GM12891 (cell line): Measurements from ENCODE around the gene PCDHGC3.

ENCODE experiments used
- DNase-seq: peaks from one replicate; pipeline ENCODE4 v3.0.0; 2011; ENCODE audit warnings: low spot score; ENCODE audit not compliant: insufficient read length
- FAIRE-seq: peaks from 2 replicates; lab custom pipeline; 2011; peaks lifted over from hg19 to GRCh38; lab: Jason Lieb, UNC
- PAX5 ChIP-seq: IDR thresholded peaks from 2 replicates; pipeline ENCODE4 v1.6.1; 2011; ENCODE audit warnings: low read length, moderate library complexity, mild to moderate bottlenecking; ENCODE audit not compliant: insufficient read depth, severe bottlenecking
- POLR2A ChIP-seq: IDR thresholded peaks from 2 replicates; pipeline ENCODE4 v1.6.1; 2011; ENCODE audit warnings: low read depth, low read length, control low read depth
- POLR2AphosphoS5 ChIP-seq: IDR thresholded peaks from 2 replicates; pipeline ENCODE4 v1.6.1; 2011; ENCODE audit warnings: low read depth, low read length, control low read depth
- POU2F2 ChIP-seq: IDR thresholded peaks from 2 replicates; pipeline ENCODE4 v1.6.1; 2011; ENCODE audit warnings: low read depth, mild to moderate bottlenecking, control low read depth, low read length, moderate library complexity
- SPI1 ChIP-seq: IDR thresholded peaks from 2 replicates; pipeline ENCODE4 v1.6.1; 2011; ENCODE audit warnings: low read depth, low read length, control low read depth
- TAF1 ChIP-seq: IDR thresholded peaks from 2 replicates; pipeline ENCODE4 v1.6.1; 2011; ENCODE audit warnings: low read depth, low read length, control low read depth

PCDHGC3 gene

DNA sequence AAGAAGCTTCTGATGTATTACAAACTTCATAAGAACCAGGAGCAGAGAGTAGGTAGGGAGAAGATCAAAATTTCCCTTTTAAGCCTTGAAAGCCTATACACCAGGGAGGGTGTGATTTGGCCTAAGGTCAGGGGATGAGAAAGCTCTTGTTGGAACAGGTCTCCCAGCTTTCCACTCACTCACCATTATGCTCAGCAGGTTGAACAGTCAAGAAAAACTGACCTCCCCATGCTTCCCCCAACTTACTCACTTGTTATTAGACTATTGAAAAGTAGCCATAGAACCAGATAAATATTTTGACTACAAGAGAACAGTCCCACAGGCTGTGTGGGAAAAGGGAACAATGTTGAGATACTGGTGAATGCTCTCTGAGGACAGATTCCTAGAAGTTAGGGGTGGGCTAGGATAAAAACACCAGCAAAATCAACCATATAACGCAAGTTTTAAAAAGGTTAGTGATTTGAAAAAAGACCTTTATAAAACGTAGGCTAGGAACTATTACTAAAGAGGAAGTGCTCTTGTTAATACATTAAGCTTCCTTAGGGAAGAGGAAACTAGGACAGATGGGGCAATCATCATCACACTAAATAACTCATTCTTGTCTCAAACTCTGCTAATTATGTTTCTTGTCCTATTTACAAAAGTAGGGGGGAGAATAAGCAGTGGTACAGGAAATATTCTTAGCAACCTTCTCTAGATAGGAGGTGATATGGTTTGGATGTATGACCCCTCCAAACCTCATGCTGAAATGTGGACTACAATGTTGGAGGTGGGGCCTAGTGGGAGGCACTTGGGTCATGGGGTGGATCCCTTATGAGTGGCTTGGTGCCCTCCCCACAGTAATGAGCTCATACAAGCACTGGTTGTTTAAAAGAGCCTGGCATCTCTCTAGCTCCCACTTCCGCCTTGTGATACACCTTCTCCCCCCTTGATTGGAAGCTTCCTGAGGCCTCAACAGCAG lies 44.1 kb downstream of the PCDHGC3 start:
- DNase-seq: no peak
- no peak for FAIRE-seq
- TF ChIP-seq SPI1 (peak; percentile 9; the same call in 1 of the 2 replicates), PAX5 (no peak)

DNA sequence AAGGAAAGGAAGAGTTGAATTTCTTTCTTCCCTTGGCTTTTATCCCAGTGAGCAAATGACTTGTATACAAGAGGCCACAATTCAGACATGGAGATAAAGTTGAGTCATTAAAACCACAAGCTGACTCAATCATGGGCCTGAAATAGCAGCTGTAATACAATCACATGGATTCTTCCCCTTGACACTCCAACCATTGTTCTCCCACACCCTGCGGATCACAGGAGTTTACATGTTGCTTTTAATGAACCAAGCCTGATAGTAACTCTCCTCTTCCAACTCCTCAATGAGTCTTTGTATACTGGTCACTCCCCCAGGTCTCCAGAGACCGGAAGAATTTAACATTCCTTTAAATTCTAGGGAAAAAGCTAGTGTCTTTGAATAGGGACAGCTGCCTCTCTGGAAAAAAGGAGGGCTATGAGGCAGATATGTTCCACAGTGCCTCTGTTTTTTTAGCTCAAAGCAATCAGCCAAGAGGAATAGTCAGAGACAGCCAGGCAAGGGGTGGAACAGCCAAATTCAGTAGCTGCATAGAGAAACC lies 45.5 kb downstream of the PCDHGC3 start:
- FAIRE-seq (no peak), DNase-seq (no peak)
- TF ChIP-seq PAX5: no peak

DNA sequence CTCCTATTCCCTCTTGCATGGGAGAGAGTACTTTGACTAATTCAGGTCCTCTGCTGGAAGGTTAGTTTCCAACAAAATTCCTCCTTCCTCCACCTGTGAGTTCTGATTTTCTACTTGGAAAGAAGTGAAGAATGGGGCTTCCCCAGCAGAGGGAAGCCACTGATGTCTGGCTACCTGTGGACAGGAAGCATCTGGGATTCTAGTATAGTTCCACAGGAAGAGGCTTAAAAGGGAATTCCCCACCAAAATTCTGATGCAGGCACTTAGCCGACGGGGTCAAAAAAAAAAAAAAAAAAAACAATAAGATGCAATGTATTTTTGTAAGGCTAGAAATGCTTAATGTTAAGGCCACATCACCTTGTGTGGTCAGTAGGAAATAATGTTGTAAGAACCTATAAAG lies 46.5 kb downstream of the PCDHGC3 start:
- TF ChIP-seq POU2F2 (no peak), POLR2AphosphoS5 (no peak), SPI1 (no peak), TAF1 (no peak), PAX5 (no peak), POLR2A (no peak)
- no peak for DNase-seq
- FAIRE-seq: no peak

DNA sequence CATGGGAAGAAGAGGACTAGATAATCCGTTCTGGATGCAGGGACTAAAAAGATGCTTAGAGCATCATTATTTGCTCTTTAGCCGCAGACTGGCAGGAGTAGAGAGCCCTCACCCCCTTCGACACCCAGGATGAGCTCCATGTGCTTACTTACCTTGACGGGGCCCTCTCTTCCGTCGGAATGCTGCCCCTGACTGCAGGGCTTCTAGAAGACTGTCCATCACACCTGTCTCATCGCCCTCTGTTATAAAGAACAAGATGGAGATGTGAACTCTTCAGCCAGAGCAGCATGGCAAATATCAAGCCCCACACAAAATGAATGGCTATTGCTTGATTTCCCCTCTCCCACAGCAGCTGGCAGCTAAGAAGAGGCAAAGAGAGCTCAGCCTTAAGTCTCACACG lies 48.2 kb downstream of the PCDHGC3 start:
- TF ChIP-seq POU2F2 (no peak), POLR2A (no peak), POLR2AphosphoS5 (no peak), PAX5 (no peak), TAF1 (no peak), SPI1 (no peak)
- DNase-seq (no peak), FAIRE-seq (no peak)

DNA sequence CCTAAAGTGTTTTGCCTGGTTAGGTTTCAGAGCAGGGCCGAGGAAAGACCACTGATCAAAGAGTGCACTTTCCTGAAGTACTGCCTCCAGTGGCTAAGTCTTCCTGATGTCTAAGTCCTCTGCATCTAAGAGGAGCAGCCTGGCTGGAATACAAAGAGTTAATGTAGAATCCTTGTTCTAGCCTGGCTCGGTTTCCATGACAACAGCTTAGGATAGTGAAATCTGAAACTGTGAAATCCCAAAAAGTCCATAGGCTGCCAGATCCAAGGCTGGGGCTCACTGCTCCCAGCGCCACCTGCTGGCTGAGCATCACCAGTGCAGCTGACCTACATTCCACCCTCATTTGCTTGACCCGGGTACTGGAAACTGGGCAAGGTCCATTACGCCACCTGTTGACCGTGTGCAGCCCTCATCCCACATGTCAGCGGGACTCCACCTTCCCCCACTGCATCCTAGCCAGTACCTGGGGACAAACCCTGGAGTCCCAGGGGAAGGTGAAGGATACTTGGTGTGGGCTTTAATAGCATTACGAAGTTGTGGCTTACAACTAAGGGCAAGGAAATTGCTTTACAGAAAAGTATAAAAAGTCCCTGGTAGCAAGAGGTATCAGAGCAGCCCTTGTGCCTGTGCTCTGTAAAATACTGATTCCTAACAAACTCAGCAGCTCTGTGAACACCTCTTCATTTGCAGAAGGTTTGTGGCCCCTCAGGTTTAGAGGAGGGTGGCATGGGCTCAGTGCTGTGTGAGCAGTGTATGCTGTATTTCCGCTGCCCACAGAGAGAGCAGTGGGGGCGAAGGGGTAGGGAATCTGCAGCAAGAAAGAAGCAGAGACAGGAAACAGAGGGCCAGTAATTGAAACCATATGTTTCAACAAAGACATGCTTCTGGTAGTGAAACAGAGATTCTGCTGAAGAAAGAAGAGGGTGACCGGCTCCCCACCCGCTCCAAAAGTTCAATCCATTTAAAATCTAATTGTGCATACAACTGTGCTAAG lies 49.1 kb downstream of the PCDHGC3 start:
- DNase-seq (no peak), FAIRE-seq (peak; percentile 98)
- TF ChIP-seq TAF1: no peak
- TF ChIP-seq POLR2A: no peak
- peak; percentile 52; the same call in 1 of the 2 replicates for TF ChIP-seq POU2F2
- TF ChIP-seq SPI1: no peak
- TF ChIP-seq POLR2AphosphoS5: no peak
- TF ChIP-seq PAX5: no peak

DNA sequence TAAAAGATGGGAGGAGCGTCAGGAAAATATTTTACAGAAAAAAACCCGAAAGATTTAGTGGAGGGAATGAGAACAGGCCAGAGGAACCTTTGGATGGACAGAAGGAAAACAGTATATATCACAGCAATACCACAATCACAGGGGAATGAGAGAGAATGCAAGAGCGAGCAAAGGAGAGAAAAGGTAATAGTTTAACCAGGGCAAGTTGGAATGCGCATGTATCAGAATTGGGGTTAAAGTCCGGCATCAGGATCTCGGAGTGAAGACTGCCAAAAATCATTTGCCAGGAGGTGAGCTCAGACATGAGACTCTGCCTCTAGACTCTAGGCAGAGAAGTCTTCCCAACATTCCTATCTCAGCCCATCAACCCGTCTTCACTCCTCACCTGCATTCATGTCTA lies 49.9 kb downstream of the PCDHGC3 start:
- no peak for TF ChIP-seq TAF1
- no peak for TF ChIP-seq POU2F2
- TF ChIP-seq PAX5: no peak
- TF ChIP-seq POLR2A: no peak
- no peak for TF ChIP-seq SPI1
- no peak for TF ChIP-seq POLR2AphosphoS5
- DNase-seq (no peak), FAIRE-seq (no peak)

DNA sequence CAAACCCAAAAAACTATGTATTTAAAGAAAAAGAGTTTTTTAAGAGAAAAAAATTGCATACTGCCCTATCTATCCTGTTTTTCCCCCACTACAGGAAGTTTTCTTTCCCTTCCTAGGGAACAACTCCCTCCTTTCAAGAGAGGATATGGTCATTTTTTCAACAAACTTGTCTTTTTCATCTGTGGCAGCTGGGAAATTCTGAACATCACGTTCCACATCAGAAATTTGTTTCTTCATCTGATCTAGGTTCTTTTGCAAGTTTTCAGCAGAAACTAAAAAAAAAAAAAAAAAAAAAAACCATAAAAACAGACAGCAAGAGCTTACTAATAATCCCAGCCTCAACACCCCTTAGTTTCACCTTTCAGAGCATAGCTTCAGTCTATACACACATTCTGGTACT lies 51.7 kb downstream of the PCDHGC3 start:
- DNase-seq (no peak), FAIRE-seq (no peak)
- TF ChIP-seq TAF1 (no peak), POLR2A (no peak), POLR2AphosphoS5 (no peak), POU2F2 (no peak), SPI1 (no peak), PAX5 (no peak)
